Stimulated activated CD8-positive, alpha-beta memory T cell treated with anti-CD3 and anti-CD28 coated beads, Interleukin-7, amount 100 ng/mL, for 4 hours (primary cell): ENCODE data around the gene CST1.
"Not testable (repeated sequence)": the region's sequence is repeated elsewhere in the genome, so short reads cannot be mapped to it uniquely, and the experiment has no call there.

Experiments used
- DNase-seq, 2 donors: peaks; one replicate each; pipeline ENCODE4 v3.0.0-alpha.2; 2020; ENCODE audit warnings: low read depth in 2 of 2

Gene CST1

DNA sequence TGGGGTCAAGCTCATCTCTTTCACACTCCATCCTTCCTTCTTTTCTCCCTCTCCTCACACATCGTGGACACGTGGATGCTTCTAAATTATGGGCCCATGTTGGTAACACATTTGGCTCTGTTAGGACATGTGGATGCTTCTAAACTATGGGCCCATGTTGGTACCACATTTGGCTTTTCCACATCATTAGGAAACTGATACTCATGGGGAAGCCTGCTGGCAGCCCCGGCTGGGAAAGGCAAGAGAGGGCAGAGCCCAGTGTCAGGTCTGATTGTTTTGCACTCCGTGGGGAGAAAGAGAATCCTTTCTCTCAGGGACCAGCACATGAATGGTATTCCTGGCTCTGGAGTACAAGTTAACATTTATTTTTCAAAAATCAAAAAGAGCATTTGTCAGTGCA lies 4.0 kb upstream of the CST1 start:
- DNase-seq, result no peak

- no peak for DNase-seq
Observed at GRCh38 chr20:23753589-23753988, 2.9 kb upstream of the CST1 start.

DNA sequence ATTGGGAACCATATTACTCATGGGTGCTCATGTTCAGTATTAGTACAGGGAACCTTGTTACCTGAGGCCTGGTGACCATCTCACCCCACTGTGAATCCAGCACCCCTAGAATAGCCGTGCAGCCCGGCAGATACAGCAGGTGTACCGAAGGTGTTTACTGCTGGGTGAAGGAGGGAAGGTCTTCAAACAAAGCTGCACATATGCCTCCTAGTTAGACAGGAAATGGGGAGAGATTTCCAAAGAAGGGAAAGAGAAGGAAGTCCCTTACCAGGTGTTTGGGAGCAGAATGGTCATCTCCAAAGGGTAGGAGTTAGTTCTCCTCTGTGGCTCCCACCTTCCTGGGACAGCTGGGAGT lies 2.4 kb upstream of the CST1 start:
- DNase-seq, result no peak

DNA sequence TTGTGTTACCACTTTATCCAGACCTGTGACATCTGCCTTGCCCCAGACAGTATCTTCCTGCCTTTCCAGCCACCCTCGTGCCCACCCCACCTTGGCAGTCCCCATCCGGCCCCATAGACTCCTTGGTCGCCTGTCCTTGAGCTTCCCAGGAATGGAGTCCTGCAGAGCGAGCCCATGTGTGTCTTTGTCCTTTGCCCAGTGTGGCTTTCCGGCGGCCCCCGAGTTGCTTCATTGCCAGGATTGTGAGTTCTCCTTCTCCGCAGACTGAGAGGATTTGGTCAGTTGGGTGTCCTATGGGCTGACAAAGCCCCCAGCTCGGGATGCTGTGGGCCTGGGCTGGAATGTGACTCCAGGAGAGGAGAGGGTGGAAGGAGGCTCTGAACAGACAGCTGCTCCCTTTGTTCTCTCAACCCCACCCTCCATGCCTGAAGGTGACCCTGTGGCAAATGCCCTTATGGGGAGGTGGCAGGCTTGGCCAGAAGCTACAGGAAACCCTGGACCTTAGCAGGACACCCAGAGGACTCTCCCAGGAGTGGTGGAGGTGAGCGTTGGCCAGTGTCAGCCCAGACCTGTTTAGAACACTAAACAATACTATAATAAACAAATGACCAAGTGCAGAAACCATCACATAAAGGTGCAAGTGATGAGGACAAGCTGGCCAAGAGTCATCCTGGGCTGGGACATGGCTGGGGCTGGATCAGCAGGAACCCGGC lies 1.9 kb upstream of the CST1 start:
- no peak for DNase-seq

- DNase-seq, result no peak
Observed at GRCh38 chr20:23752019-23752418, 1.3 kb upstream of the CST1 start.

GRCh38 chr20:23749746-23750145 lies 989 bp downstream of the CST1 start:
- no peak for DNase-seq

DNA sequence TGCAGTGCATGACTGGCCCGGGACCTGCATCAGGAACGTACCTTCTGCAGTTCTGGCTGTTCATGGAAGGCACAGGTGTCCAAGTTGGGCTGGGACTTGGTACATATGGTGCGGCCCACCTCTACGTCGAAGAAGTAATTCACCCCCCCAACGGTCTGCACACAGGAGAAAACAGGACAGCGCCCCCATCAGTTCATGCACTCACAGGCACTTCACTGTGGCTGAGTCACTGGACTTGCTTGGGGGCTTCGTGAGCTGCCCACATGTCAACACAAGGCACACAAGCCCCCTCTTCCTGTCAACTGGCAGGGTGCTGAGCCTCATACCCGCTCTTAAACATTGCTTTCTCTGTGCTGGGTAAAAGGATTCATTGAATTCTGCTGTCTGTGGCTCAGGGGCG lies 1.8 kb downstream of the CST1 start:
- DNase-seq, result not testable (repeated sequence)

DNA sequence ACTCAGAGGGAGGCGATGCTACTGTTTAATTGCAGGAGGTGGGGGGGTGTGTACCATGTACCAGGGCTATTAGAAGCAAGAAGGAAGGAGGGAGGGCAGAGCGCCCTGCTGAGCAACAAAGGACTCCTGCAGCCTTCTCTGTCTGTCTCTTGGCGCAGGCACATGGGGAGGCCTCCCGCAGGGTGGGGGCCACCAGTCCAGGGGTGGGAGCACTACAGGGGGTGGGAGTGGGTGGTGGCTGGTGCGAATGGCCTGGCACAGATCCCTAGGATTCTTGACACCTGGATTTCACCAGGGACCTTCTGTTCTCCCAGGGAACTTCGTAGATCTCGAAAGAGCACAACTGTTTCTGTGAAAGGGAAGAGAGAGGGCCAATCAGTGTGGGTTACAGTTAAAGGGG lies 3.2 kb downstream of the CST1 start:
- DNase-seq, result not testable (repeated sequence)

GRCh38 chr20:23747092-23747491 lies 3.6 kb downstream of the CST1 start:
- not testable (repeated sequence) for DNase-seq

GRCh38 chr20:23746321-23746720 lies 4.4 kb downstream of the CST1 start:
- no peak for DNase-seq

DNA sequence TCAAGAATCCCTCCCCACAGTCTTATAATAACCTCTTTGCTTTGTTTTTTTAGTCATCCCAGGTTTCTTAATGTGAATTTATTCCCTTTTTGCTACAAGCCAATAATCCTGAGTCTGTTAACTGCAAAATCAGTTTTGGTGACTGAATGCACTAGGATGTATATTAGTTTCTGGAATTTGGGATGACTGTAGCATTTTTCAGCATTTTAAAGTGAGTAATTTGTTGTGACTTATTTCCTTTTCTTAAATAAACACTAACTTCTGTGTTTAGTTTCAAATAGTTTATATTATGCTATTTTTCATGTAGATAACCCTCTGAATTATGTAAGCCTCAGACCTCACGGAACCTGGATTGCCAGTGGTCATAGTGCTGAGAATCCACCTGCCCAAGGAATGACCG lies 5.5 kb downstream of the CST1 start:
- DNase-seq, result no peak

GRCh38 chr20:23744817-23745216 lies 5.9 kb downstream of the CST1 start:
- no peak for DNase-seq

DNA sequence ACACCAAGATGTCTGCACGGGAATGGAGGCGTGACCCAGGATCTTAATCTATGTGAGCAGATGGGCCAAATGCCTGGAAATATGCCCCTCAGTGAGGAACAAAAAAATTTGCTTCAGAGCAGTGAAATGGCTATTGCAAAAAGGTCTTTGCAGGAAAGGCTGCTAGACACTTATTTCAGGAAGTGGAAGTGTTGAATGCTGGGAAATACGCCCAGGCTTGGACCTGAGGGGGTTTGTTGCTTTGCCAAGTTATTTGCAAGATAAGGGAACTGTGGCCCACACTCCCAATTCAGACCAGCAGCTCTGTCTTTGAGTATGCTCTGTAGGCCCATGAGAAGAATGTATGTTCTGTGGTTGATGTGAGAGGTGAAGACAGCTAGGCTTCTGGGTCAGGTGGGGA lies 15.3 kb downstream of the CST1 start:
- not testable (repeated sequence) for DNase-seq

DNA sequence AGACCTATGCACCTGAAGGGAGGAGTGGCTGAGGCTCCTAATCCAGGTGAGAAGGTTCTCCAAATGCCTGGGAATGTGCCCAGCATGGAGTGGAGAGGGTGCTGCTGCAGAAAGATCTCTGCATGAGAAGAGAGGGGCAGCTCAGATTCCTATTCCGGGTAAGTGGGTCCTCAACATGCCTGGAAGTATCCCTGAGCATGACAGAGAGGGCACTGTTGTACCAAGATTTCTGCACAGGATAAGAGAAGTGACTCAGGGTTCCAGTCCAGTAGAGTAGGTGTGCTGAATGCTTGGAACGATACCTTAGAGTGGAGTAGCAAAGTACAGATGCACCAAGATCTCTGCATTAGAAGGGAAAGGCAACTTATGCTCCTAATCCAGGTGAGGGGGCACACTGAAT lies 15.8 kb downstream of the CST1 start:
- DNase-seq, result not testable (repeated sequence)

- DNase-seq, result not testable (repeated sequence)
Observed at GRCh38 chr20:23734440-23734839, 16.3 kb downstream of the CST1 start.

- DNase-seq, result no peak
Observed at GRCh38 chr20:23727016-23727415, 23.7 kb downstream of the CST1 start.

DNA sequence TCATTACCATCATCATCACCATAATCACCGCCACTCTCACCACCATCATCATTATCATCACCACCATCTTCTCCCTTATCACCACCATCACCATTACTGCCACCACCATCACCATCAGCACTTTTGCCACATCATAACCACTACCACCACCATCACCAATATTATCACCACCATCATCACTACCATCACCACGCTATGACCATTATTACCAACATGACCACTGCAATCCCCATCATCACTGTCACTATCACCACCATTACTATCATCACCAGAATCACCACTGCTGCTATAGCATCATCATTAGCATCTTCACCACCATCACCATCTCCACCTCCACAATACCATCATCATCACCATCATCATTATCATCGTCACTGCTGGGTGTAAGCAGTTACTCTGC lies 25.6 kb downstream of the CST1 start:
- no peak for DNase-seq

DNA sequence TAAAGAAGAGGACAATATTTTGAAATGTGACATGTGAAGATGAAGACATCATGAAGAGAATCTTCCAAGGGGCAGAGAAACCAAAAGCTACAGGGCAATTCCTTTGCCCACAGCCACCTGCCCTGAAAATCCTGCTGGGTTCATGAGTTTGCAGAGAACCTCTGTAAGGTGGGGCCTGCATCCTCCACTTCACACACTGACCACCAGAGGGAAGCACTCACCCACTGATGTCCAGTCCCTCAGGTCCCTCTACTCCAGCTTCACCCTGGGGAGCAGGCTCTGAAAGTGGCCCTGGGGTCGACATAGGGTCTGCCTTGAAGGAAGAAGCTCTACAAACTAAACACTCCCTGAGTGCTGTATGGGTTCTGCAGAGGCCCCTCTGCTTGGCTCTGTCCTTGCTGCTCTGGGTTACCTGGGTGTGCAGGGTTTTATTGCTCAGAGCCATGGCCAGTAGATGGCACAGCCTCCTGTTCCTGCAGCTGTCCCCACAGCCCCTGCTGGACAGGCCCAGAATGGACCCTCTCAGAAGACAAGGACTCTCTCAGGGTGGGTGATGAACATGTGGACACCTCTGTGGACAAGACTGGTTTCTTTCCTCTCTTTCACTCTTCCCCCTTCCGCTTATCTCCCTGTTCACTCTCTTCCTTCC lies 27.0 kb downstream of the CST1 start:
- not testable (repeated sequence) for DNase-seq

GRCh38 chr20:23722851-23723250 lies 27.9 kb downstream of the CST1 start:
- not testable (repeated sequence) for DNase-seq

GRCh38 chr20:23721962-23722361 lies 28.8 kb downstream of the CST1 start:
- no peak for DNase-seq

- DNase-seq, result not testable (repeated sequence)
Observed at GRCh38 chr20:23719351-23719750, 31.4 kb downstream of the CST1 start.

DNA sequence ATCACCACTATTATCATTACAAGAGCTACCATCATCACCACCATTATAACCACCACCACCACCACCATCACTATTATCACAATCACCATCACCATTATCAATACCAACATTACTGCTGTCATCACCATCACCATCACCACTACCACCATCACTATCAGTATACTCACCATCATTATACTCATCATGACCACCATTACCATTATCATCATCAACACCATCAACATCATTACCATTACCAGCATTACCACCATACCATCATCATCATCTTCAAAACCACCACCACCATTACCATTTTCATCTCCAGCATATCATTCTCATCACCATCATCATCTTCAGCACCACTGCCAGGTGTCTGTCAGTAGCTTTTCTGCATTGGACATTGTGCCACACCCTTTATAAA lies 39.0 kb downstream of the CST1 start:
- DNase-seq, result not testable (repeated sequence)

GRCh38 chr20:23710771-23711170 lies 40.0 kb downstream of the CST1 start:
- no peak for DNase-seq

- no peak for DNase-seq
Observed at GRCh38 chr20:23705895-23706294, 44.8 kb downstream of the CST1 start.
